Thyroid gland (tissue), 4 donors: ENCODE measurements around the gene ALCAM. TPM values are rescaled to one million over a fixed set of nuclear protein-coding genes. Genes with fewer than 3 reads are reported as not detected.

Source experiments
- DNase-seq, 2 donors: peaks; one replicate each; pipeline ENCODE4 v3.0.0-alpha.2; 2019
- H3K27ac ChIP-seq, 3 donors: fragments of 200-600 bp; sonication (generic); 1 replicate in 2 of 3; 2 replicates in 1 of 3; pipeline ENCODE4 v1.5.1; 2016 to 2019; ENCODE audit warnings: mild to moderate bottlenecking in 1 of 3, moderate library complexity in 1 of 3
- H3K27me3 ChIP-seq: fragments of 200-600 bp; sonication (generic); one replicate; pipeline ENCODE4 v1.5.1; 2019
- H3K36me3 ChIP-seq, 2 donors: fragments of 200-600 bp; sonication (generic); one replicate each; pipeline ENCODE4 v1.5.1; 2016 to 2019
- H3K4me1 ChIP-seq, 2 donors: fragments of 200-600 bp; sonication (generic); one replicate each; pipeline ENCODE4 v1.5.1; 2017 to 2019
- H3K4me3 ChIP-seq, 3 donors: fragments of 200-600 bp; sonication (generic); replicated peaks in 1 of 3; 1 replicate in 2 of 3; 2 replicates in 1 of 3; pipeline ENCODE4 v1.5.1; 2016; ENCODE audit warnings: mild to moderate bottlenecking in 1 of 3
- H3K9me3 ChIP-seq: fragments of 200-600 bp; sonication (generic); one replicate; pipeline ENCODE4 v1.5.1; 2017
- CTCF ChIP-seq, 6 experiments: fragments of 200-600 bp in 3 of 6; fragments of 450-650 bp in 3 of 6; sonication (generic) in 3 of 6; IDR thresholded peaks; one replicate each; pipeline ENCODE4 v1.5.1; 2016 to 2019; ENCODE audit warnings: antibody characterized with exemption in 6 of 6, mild to moderate bottlenecking in 2 of 6, inconsistent platforms in 1 of 6, moderate library complexity in 1 of 6
- POLR2A ChIP-seq, 2 donors: fragments of 450-650 bp; IDR thresholded peaks; one replicate each; pipeline ENCODE4 v1.6.1; 2017; ENCODE audit warnings: antibody characterized with exemption in 2 of 2, mild to moderate bottlenecking in 2 of 2, moderate library complexity in 1 of 2
- WGBS, 2 donors: methylation state at CpG; one replicate each; pipeline ENCODE4 v1.1.5; 2017; 5-methylcytosine and 5-hydroxymethylcytosine counted together
- intact Hi-C: fragments of 100-400 bp; cut with DNase I; formaldehyde crosslinking; loops from one replicate; pipeline ENCODE4 v1.15.1; 2023
- total RNA-seq, 4 donors: library from RNA; depleted of rRNA; stranded (reverse); fragments of >200 nt; gene quantifications; one replicate each; pipeline ENCODE4 v1.2.3, GENCODE V29; 2016

Gene ALCAM
- total RNA-seq, 4 donors from 2014 or later, result 86.5 to 129 (median 108) TPM

- H3K27me3 ChIP-seq, result no peaks in the 10 kb centered on the region
- intact Hi-C loops, result no loop called here
These were observed 204.3 kb downstream of the ALCAM start for GRCh38 chr3:105571005-105571404.

GRCh38 chr3:105572501-105572900 is 205.8 kb downstream of the ALCAM start:
- TF ChIP-seq POLR2A (IDR thresholded peaks at IDR 0.05) (no peak), CTCF (IDR thresholded peaks at IDR 0.05) (no peak)
- Histone ChIP-seq H3K4me3 (no peak overlapping the region), H3K27ac (no peak overlapping the region), H3K4me1 (no peaks in the 10 kb centered on the region), H3K27me3 (no peaks in the 10 kb centered on the region), H3K36me3 (no peaks in the 10 kb centered on the region), H3K9me3 (no peaks in the 10 kb centered on the region)
- no peak for DNase-seq
- intact Hi-C loops, result no loop called here
- WGBS, 2 donors, result 90 to 92% methylated on average over 6 of the region's 6 CpGs

More at GRCh38 chr3:105571005-105571404, 204.3 kb downstream of the ALCAM start:
- no peaks in the 10 kb centered on the region for H3K36me3 ChIP-seq
- TF ChIP-seq POLR2A (IDR thresholded peaks at IDR 0.05), result no peak
- TF ChIP-seq CTCF (IDR thresholded peaks at IDR 0.05), result no peak
- no peak overlapping the region for H3K4me3 ChIP-seq
- WGBS, 2 donors, result 92 to 95% methylated on average over 5 of the region's 5 CpGs
- no peak overlapping the region for H3K27ac ChIP-seq
- no peaks in the 10 kb centered on the region for H3K4me1 ChIP-seq
- no peak for DNase-seq
- no peaks in the 10 kb centered on the region for H3K9me3 ChIP-seq

GRCh38 chr3:105579439-105579838 is 212.7 kb downstream of the ALCAM start:
- Histone ChIP-seq H3K4me3 (no peak overlapping the region), H3K4me1 (no peaks in the 10 kb centered on the region), H3K36me3 (no peaks in the 10 kb centered on the region), H3K9me3 (no peaks in the 10 kb centered on the region), H3K27me3 (no peaks in the 10 kb centered on the region), H3K27ac (no peak overlapping the region)
- intact Hi-C loops, result no loop called here
- 0 to 42% methylated on average over 1 of the region's 1 CpG for WGBS, 2 donors
- no peak for DNase-seq
- no peak for TF ChIP-seq POLR2A (IDR thresholded peaks at IDR 0.05)
- no peak for TF ChIP-seq CTCF (IDR thresholded peaks at IDR 0.05)

- no peaks in the 10 kb centered on the region for H3K36me3 ChIP-seq
- no peaks in the 10 kb centered on the region for H3K9me3 ChIP-seq
- H3K27ac ChIP-seq, result no peak overlapping the region
- H3K27me3 ChIP-seq, result no peaks in the 10 kb centered on the region
- TF ChIP-seq CTCF (IDR thresholded peaks at IDR 0.05) (no peak), POLR2A (IDR thresholded peaks at IDR 0.05) (no peak)
- H3K4me1 ChIP-seq, result no peaks in the 10 kb centered on the region
- H3K4me3 ChIP-seq, result no peak overlapping the region
- WGBS, 2 donors, result 67 to 71% methylated on average over 7 of the region's 7 CpGs
- no peak for DNase-seq
- intact Hi-C loops, result no loop called here
These were observed 213.7 kb downstream of the ALCAM start for GRCh38 chr3:105580296-105580965.

GRCh38 chr3:105582015-105582414 is 215.3 kb downstream of the ALCAM start:
- H3K27me3 ChIP-seq, result no peaks in the 10 kb centered on the region
- H3K9me3 ChIP-seq, result no peaks in the 10 kb centered on the region
- H3K36me3 ChIP-seq, result no peaks in the 10 kb centered on the region
- 89 to 93% methylated on average over 6 of the region's 6 CpGs for WGBS, 2 donors
- no peaks in the 10 kb centered on the region for H3K4me1 ChIP-seq
- TF ChIP-seq POLR2A (IDR thresholded peaks at IDR 0.05) (no peak), CTCF (IDR thresholded peaks at IDR 0.05) (no peak)
- H3K27ac ChIP-seq, result no peak overlapping the region
- intact Hi-C loops, result no loop called here
- H3K4me3 ChIP-seq, result no peak overlapping the region
- DNase-seq, result no peak
